Measurements from ENCODE around the gene MACC1. TPM values are rescaled to one million over a fixed set of nuclear protein-coding genes. Genes with fewer than 3 reads are reported as not detected.

The MACC1 gene
- total and polyA plus RNA-seq, 9 of the 15 experiments (the other 6 are each of a cell fraction or from before 2014, with no cell fraction given): 5.9 to 30.2 (median 10.4) TPM

- TF ChIP-seq IFI16 (CRISPR knock-in tag; IDR thresholded peaks at IDR 0.05) (no peak), ZBTB9 (CRISPR knock-in tag; IDR thresholded peaks at IDR 0.05) (no peak), TEAD4 (IDR thresholded peaks at IDR 0.05; ENCODE audit: low read length) (peak; percentile 91), TEAD4 (CRISPR knock-in tag; IDR thresholded peaks at IDR 0.05; ENCODE audit: borderline replicate concordance) (no peak), SAFB2 (IDR thresholded peaks at IDR 0.05; ENCODE audit: borderline replicate concordance, low read depth, low read length, severe bottlenecking) (no peak), HDAC6 (IDR thresholded peaks at IDR 0.05; ENCODE audit: low read depth, low read length) (no peak), HSF4 (CRISPR knock-in tag; IDR thresholded peaks at IDR 0.05; ENCODE audit: borderline replicate concordance) (no peak), NFXL1 (CRISPR knock-in tag; IDR thresholded peaks at IDR 0.05) (no peak), TBL1XR1 (IDR thresholded peaks at IDR 0.05; ENCODE audit: low read length in 2 of 2) (peak in 1 of 2 experiments; percentile 31; a peak in 1 of 4 replicates), ZSCAN32 (CRISPR knock-in tag; IDR thresholded peaks at IDR 0.05) (no peak), DPF2 (IDR thresholded peaks at IDR 0.05) (peak; percentile 80), TSC22D4 (tag; IDR thresholded peaks at IDR 0.05) (no peak), XRCC3 (IDR thresholded peaks at IDR 0.05) (no peak), KLF10 (CRISPR knock-in tag; IDR thresholded peaks at IDR 0.05) (no peak), ZBTB43 (CRISPR knock-in tag; IDR thresholded peaks at IDR 0.05) (no peak), GABPB2 (CRISPR knock-in tag; conservative IDR thresholded peaks at IDR 0.05) (no peak), ZKSCAN8 (CRISPR knock-in tag; IDR thresholded peaks at IDR 0.05) (no peak), ZNF644 (tag; IDR thresholded peaks at IDR 0.05; ENCODE audit: low read depth) (peak; percentile 49; the same call in 1 of the 2 replicates), ETS1 (conservative IDR thresholded peaks at IDR 0.05; ENCODE audit: control insufficient read depth, low read depth, low read length) (no peak), SMAD4 (CRISPR knock-in tag; conservative IDR thresholded peaks at IDR 0.05) (peak; percentile 66; the same call in 1 of the 2 replicates), ZNF431 (CRISPR knock-in tag; IDR thresholded peaks at IDR 0.05) (no peak), SRSF1 (IDR thresholded peaks at IDR 0.05; ENCODE audit: low read depth, low read length) (no peak), PML (IDR thresholded peaks at IDR 0.05; ENCODE audit: low read length) (peak; percentile 87), ZBTB34 (CRISPR knock-in tag; IDR thresholded peaks at IDR 0.05) (no peak)
- TF ChIP-seq, protein P1, sequence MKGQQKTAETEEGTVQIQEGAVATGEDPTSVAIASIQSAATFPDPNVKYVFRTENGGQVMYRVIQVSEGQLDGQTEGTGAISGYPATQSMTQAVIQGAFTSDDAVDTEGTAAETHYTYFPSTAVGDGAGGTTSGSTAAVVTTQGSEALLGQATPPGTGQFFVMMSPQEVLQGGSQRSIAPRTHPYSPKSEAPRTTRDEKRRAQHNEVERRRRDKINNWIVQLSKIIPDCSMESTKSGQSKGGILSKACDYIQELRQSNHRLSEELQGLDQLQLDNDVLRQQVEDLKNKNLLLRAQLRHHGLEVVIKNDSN (CRISPR knock-in tag; IDR thresholded peaks at IDR 0.05): peak; percentile 48; the same call in 1 of the 2 replicates
Measured at GRCh38 chr7:20238754-20239324, 21.7 kb upstream of the MACC1 start (continued).
